Endothelial cell (in vitro differentiated cells): ENCODE data around the gene VPS41. TPM values are rescaled to one million over a fixed set of nuclear protein-coding genes. Genes with fewer than 3 reads are reported as not detected.

ENCODE experiments used
- DNase-seq: peaks from one replicate; pipeline ENCODE4 v3.0.0; 2021; ENCODE audit warnings: low spot score
- H3K27ac Mint-ChIP-seq: one replicate; pipeline ENCODE4 v1.8.0; 2021; ENCODE audit warnings: mixed read lengths, inconsistent platforms; ENCODE audit not compliant: unreplicated experiment
- H3K27me3 Mint-ChIP-seq: one replicate; pipeline ENCODE4 v1.8.0; 2021; ENCODE audit warnings: mild to moderate bottlenecking, moderate library complexity, mixed read lengths, inconsistent platforms; ENCODE audit not compliant: unreplicated experiment
- H3K36me3 Mint-ChIP-seq: one replicate; pipeline ENCODE4 v1.8.0; 2021; ENCODE audit warnings: mild to moderate bottlenecking, low read depth, mixed read lengths, inconsistent platforms; ENCODE audit not compliant: unreplicated experiment
- H3K4me1 Mint-ChIP-seq: one replicate; pipeline ENCODE4 v1.8.0; 2021; ENCODE audit warnings: mild to moderate bottlenecking, mixed read lengths, inconsistent platforms; ENCODE audit not compliant: unreplicated experiment
- H3K4me3 Mint-ChIP-seq: one replicate; pipeline ENCODE4 v1.8.0; 2021; ENCODE audit warnings: mild to moderate bottlenecking, mixed read lengths, inconsistent platforms; ENCODE audit not compliant: unreplicated experiment
- H3K9me3 Mint-ChIP-seq: one replicate; pipeline ENCODE4 v1.8.0; 2021; ENCODE audit warnings: mixed read lengths, inconsistent platforms; ENCODE audit not compliant: unreplicated experiment
- total RNA-seq: library from RNA; stranded (reverse); fragmentation: NEBNext Ultra II Directional; extraction: Animal tissue kit (Norgen Biotek cat#: 25700); gene quantifications from one replicate; pipeline ENCODE4 v1.2.1, GENCODE V29; 2021; ENCODE audit not compliant: unreplicated experiment
- TF ChIP-seq, protein P1 (sequence below): fragments of 200-600 bp; sonication (generic); IDR thresholded peaks from one replicate; pipeline ENCODE4 v1.5.0; 2021; ENCODE audit warnings: antibody characterized with exemption; ENCODE audit not compliant: unreplicated experiment

VPS41 gene
- total RNA-seq, 1 donor from 2014 or later: 104 TPM

DNA sequence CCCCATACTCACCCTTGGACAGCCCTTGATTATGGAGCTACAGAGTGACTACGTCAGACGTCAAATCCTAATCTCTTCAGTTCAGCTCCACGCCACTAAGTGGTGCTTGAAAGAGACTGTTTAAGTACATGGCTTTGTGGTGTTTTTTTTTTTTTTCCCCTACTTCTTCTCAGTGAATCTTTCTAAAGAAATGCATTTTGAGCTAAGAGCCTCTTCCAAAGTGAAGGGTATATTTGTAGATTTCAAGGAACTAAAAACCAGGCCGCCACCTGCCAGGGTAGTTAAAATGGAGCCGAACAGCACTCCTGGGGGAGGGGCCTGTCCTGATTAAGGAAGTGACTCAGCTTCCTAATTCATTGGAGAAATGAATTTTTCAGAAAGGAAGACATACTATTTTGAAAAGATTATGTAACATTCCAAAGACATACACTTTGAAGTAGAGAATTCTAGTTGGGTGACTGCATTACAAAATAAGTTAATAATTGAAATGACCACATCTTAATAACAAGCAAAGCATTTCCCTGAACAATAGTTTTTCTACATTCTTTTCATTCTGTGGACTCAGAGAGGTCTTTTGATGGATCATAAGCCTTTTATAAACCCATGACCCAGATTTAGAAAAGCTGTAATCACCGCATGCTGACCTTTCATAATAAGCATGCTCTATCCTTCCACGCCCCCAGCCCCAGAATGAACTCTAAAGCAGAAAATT lies 20.6 kb upstream of the VPS41 start:
- Mint-ChIP-seq H3K36me3 (no peaks in the 10 kb centered on the region), H3K4me3 (no peak overlapping the region), H3K9me3 (no peaks in the 10 kb centered on the region), H3K4me1 (no peaks in the 10 kb centered on the region), H3K27me3 (no peaks in the 10 kb centered on the region), H3K27ac (no peak overlapping the region)
- TF ChIP-seq, protein P1, sequence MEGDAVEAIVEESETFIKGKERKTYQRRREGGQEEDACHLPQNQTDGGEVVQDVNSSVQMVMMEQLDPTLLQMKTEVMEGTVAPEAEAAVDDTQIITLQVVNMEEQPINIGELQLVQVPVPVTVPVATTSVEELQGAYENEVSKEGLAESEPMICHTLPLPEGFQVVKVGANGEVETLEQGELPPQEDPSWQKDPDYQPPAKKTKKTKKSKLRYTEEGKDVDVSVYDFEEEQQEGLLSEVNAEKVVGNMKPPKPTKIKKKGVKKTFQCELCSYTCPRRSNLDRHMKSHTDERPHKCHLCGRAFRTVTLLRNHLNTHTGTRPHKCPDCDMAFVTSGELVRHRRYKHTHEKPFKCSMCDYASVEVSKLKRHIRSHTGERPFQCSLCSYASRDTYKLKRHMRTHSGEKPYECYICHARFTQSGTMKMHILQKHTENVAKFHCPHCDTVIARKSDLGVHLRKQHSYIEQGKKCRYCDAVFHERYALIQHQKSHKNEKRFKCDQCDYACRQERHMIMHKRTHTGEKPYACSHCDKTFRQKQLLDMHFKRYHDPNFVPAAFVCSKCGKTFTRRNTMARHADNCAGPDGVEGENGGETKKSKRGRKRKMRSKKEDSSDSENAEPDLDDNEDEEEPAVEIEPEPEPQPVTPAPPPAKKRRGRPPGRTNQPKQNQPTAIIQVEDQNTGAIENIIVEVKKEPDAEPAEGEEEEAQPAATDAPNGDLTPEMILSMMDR: no peak
- DNase-seq: no peak

DNA sequence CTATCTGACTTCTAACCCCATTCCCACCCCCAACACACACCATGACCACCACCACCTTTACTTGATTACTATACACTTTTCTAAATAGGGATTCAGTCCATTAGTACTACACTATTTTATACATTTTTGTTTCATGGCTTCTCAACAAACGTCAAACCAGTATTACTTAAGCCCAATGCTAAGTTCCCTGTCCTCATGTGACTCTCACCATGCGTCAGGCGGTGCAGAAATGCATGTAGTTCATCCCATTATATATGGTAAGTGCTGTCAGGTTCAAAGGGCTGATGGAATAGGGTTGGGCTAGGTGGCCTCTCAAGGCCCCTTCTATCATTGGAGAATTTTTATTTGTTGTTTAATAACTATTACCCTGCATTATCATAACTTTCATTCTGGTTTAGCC lies 19.5 kb upstream of the VPS41 start:
- no peak overlapping the region for H3K27ac Mint-ChIP-seq
- no peaks in the 10 kb centered on the region for H3K4me1 Mint-ChIP-seq
- TF ChIP-seq, protein P1: no peak
- H3K36me3 Mint-ChIP-seq: no peaks in the 10 kb centered on the region
- no peak for DNase-seq
- H3K4me3 Mint-ChIP-seq: no peak overlapping the region
- no peaks in the 10 kb centered on the region for H3K27me3 Mint-ChIP-seq
- H3K9me3 Mint-ChIP-seq: no peaks in the 10 kb centered on the region

DNA sequence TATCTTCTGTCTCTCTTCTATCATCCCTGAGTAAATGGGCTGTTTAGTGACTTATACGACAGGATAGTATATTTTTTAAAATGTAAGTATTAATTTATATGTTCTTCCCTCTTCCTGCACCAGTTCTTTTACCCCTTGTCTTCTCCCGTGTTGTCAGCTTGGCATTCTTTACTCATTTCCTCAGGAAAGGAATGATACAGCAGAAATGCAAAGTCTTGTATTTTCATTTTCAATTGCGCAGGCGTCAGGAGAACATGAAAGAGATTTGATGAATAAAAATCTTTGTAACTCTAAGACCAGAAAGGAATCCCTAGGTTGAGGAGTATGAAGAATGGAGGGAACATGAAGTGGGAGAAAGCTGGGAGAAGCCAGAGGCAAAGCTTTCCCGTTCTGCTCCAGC lies 18.8 kb upstream of the VPS41 start:
- no peaks in the 10 kb centered on the region for H3K36me3 Mint-ChIP-seq
- no peak overlapping the region for H3K27ac Mint-ChIP-seq
- H3K9me3 Mint-ChIP-seq: no peaks in the 10 kb centered on the region
- no peaks in the 10 kb centered on the region for H3K27me3 Mint-ChIP-seq
- H3K4me3 Mint-ChIP-seq: no peak overlapping the region
- H3K4me1 Mint-ChIP-seq: no peaks in the 10 kb centered on the region
- DNase-seq: no peak
- TF ChIP-seq, protein P1: no peak

DNA sequence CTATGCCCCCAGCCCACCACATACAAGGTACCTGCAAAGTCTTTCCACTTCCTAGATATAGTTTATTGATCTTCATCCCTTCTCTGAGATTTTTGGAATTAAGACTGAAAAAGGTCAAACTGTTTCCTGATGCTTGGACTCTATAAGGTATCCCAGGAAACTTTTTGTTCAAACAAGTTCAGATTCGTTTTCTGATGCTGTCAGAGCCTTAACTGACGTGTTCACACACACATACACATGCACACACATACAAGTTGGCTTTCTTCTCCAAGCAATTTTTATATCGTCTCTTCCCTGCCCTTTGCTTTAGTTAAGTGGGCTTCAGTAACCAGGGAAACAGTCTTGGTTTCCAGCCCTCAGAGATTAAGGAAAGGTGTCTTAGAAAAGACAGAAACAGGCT lies 11.7 kb upstream of the VPS41 start:
- TF ChIP-seq, protein P1: no peak
- Mint-ChIP-seq H3K27me3 (no peaks in the 10 kb centered on the region), H3K27ac (no peak overlapping the region), H3K36me3 (no peaks in the 10 kb centered on the region), H3K4me3 (no peak overlapping the region), H3K4me1 (no peaks in the 10 kb centered on the region), H3K9me3 (no peaks in the 10 kb centered on the region)
- DNase-seq: no peak

DNA sequence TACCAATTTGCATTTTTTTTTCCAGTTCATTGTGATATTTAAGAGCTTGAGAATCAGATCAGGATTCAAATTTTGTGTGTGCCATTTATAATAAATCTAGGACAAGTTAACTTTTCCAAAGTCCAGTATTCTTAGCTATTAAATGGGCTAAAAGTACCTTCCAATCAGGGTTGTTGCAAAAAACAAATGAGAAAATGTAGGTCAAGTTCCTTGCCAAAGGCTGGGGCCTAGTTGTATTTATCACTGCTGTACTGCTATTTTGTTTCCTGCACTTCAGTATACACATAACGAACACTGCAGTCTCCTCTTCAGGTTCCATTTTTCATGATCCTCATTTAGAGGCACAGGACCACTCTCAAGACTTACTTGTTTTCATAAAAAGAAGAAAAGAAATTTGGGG lies 7.4 kb upstream of the VPS41 start:
- Mint-ChIP-seq H3K4me1 (no peaks in the 10 kb centered on the region), H3K4me3 (no peak overlapping the region), H3K36me3 (no peaks in the 10 kb centered on the region), H3K9me3 (no peaks in the 10 kb centered on the region), H3K27me3 (no peaks in the 10 kb centered on the region), H3K27ac (no peak overlapping the region)
- DNase-seq: no peak
- TF ChIP-seq, protein P1: no peak
